Stimulated activated CD4-positive, alpha-beta T cell treated with anti-CD3 and anti-CD28 coated beads, Interleukin-2, amount 100 ng/mL, for 48 hours (primary cell): ENCODE measurements around the gene ONECUT3.

Experiments
- DNase-seq, 2 donors: peaks; one replicate each; pipeline ENCODE4 v3.0.0-alpha.2; 2020

Gene ONECUT3

DNA sequence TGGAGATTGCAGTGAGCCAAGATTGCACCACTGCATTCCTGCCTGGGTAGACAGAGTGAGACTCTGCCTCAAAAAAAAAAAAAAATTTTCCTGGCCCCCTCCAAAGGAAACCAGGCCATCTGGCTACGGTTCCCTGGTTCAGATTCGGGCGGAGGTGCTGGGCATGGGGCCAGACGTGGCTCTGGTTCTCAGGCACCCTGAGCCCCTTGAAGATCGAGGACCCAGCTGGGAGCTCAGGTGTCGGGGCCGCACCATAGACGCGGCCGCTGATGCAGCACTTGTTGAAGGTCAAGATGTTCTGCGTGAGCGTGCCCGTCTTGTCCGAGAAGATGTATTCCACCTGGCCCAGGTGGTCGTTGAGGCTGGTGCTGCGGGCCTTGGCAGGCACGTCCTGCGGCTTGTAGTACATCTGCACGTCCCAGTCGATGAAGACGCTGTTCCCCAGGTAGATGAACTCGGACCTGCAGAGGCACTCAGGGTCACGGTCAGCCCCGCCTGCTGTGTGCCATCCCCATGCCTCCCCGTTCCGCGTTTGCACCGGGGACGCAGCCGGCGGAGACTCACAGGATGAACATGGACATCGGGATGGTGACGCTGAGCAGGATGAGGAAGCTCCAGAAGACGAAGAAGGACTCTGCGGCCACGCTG, 46.5 kb downstream of the ONECUT3 start:
- DNase-seq = no peak

DNA sequence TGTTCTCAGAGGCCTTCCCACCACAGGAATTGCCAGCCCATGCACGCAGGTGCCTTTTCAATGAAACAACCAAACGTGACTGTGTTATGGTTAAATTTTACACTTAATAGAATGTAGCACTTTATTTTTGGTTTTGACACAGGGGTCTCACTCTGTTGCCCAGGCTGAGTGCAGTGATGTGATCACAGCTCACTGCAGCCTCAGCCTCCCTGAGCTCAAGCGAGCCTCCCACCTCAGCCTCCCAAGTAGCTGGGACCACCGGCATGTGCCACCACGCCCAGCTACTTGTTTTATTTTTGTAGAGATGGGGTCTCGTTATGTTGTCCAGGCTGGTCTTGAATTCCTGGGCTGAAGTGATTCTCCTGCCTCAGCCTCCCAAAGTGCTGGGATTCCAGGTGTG, 51.6 kb downstream of the ONECUT3 start:
- DNase-seq = no peak

DNA sequence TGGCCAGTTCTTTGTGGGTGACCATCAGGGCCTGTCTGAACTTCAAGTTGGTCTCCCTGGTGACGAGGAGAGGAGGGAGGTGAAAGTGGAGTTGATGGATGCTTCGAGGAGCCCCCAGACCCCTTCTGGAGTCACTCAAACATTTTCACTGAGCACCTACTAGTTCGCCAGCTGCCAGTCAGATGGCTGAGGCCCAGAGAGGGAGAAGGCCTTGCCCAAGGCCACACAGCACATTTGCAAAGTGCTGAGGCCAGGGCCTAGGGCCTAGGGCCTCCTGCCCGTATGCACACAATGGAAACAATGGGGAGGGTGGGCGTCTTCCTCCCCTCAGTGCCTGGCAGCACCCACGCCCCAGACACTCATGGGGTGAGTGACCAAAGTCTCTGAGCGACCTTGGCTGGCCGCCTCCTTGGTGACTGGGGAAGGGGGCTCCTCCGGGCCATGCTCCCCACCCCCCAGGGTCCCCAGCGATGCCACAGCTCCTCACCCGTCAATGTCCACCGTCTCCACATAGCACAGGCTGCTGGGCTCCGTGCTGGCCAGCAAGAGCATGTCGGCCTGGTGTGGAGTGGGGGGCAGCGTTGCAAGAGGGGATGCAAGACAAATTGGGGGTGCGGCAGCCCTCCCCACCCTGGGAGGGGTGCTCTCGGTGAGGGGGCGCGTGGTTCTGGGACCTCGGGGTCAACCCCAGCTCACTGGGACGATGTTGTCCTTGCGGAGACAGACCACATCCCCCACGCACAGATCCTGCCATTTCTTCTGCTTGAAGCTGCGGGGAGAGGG, 52.3 kb downstream of the ONECUT3 start:
- no peak for DNase-seq

DNA sequence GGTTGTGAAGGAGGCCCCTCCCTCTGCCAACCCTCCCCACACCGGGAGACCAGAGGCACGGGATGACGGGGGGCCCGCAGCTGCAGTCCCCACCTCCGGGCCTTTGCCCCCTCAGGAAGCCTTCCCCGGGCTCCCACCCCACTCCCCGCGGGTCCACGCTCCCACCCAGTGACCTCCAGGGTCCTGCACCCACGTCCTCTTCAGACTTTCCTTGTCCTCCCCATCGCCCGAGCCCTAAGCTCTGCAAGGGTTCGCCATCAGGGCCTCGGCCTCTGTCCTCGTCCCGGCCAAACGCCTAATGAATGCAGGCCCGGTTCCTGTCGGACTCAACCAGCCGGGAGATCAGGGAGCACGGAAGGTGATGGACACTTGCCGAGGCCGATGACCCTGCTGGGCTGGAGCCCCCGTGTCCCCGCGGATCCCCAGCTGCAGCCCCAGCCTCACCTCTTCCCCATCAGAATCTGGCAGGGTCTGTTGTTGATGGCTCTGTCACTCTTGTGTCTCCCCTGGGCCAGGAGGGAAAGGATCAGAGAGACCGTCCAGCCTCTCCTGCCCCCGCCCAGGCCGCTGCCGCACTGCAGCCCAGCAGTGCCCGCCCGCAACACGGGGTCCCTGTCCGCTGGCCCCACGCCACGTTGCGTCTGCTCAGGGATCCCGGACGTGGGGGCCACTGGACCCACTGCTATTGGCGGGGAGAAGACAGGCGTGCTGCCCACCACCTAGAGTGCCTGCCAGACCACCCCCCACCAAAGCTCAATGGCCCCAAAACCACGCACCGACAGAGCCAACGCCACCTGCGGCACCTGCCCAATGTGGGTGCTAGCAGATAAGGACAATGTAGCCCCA, 53.1 kb downstream of the ONECUT3 start:
- no peak for DNase-seq

DNA sequence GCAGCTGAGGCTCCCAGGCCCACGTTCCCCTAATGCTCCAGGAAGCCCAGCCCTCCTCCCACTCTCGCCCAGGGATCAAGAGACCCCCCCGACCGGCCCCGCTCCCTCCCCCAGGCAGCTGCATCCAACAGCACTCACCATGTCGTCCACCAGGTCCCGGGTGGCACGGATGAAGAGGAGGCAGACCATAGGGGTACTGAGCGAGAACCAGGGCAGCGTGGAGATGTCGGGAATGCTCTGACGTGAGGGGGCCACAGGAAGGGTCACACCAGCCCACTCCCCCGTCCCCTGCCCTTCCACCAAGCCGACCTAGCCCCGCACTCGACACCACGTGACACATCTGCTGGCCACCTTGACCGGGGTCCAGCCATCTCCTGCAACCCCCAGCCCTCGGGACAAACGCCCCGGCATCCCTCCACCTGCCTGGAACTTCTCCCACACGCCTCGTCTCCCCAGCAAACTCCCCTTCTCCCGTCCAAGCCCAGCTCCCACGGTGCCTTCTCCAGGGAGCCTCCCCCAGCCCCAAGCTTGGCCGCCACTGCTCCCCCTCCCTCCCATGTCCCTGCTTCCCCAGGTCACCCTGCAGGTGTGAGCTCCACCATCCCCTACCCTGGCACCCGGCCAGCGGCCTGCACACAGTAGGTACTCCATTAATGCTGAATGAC, 53.9 kb downstream of the ONECUT3 start:
- no peak for DNase-seq

DNA sequence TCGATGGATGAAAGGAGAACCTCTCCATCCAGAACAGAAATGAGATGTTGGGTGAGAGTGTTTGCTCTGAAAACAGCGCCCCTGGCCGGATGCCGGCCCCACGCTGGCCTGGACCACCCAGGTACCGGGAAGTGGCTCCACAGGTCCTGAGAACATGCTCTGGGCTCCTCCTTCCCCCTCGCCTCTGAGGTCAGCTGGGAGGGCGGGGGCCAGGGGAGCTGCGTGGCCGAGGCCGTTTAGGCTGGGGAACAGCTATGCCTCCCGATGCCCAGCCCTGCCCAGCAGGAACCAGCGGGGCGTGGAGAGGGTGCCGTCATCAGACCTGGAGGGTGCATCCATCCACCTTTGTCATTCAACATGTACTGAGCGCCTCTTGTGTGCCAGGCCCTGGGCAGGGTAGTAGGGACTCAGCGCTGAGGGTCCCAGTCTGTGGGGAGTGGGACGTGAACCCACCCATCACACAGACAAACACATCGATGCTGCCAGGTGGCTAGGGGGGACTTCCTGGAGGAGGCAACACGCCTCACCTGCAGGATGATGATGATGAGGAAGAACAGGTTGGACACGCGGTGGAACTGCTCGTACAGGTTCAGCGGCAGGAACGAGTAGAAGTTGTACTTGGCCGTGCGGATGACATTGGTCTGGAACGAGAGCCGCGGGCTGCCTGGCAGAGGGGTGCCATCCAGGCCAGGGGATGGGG, 54.5 kb downstream of the ONECUT3 start:
- DNase-seq = no peak

DNA sequence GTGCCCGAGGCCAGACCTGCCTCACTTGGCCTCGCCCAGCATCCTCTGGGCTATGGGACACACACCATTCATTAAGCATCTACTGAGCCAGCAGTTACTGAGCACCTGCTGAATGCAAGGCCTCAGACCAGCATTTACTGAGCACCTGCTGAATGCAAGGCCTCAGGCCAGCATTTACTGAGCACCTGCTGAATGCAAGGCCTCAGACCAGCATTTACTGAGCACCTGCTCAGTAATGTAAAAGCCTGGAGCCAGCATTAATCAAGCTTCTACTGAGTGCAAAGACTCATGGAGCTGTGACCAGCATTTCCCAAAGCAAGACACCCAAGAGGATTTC, 55.1 kb downstream of the ONECUT3 start:
- DNase-seq = no peak

DNA sequence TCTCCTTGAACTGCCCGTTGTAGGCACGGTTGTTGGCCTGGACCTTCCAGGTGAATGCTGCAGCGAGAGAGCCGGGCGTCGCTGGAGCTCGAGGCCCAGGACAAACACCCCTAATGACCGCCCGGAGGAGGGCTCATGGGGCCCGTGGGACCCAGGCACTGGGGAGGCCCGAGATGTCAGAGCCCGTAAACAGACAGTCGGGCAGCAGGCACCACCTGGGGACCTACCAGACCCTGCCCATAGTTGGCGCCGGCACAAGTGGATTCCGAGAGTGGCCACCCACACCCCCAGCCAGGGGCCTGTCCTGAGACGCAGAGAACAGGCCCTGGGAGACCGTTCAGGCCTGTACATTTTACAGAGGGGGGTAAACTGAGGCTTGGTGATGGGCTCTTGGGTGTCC, 56.4 kb downstream of the ONECUT3 start:
- DNase-seq = no peak

DNA sequence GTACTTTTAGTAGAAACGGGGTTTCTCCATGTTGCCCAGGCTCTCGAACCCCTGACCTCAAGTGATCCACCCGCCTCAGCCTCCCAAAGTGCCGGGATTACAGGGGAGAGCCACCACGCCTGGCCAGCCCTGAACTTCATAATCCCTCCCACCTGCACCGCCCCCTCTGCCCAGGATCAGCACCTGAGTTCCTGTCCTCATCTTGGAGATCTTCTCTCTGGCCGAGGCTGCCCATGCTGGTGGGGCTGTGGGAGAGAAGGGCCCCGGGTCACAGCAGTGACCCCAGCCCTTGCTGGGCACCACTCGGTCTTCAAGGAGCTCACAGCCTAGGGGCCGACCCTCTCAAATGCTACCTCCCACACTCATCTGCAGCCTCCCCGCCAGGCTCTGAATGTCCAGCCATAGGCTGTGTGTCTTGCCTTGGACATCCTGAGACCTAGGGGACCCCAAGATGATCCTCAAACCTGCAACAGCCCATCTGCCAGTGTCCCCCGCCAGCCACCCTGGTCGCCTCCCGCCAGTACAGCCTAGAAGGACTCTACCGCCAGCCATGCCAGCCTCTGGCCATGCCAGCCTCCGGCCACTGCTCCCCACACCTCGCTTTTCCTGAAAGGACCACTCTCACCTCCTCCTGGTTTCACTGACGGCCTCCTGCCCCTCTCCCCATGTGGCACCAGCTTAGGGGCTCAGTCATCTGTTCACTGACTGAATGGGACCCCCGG, 57.3 kb downstream of the ONECUT3 start:
- DNase-seq = no peak

DNA sequence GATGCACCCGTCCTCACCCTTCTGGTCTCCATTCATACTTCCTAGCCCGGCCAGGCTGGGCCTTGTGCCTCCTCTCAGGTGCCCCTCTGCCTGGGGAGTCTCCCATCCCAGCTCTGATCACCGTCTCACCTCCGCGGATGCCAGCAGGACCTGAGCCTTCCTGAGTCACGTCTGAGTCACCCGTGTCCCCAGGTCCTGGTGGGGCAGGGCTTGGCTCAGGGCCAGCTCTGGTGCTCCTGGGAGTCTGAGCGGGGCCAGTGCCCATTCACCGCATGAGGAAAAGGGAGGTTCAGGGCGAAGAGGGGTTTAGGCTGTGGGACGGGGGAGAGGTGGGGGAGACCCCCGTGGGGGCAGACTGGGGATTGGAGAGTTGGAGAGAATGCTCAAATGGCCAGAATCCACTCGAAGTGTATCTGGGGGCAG, 58.2 kb downstream of the ONECUT3 start:
- DNase-seq = peak; percentile 41 to 52

DNA sequence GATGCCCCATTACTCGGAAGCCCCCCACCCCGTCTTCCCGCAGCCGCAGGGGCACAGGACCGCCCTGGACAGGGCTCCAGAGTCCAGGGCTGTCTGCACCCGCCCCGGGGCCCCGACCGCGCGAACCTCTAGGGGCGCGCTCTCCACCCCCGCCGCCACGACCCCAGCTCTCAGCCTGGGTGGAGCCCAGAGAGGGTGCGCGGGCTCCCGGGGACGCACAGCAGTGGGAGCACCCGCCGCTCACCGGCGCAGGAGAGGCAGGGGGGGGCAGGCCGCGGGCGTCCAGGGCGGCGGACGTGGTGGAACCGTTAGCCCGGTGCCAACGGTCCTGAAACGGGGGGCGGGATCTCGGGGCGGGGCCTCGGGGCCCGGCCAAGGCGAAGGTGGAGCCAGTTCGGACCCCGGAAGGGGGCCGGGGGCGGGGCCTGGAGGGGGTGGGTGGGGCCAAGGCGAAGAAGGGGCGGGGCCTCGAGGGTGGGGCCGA, 58.7 kb downstream of the ONECUT3 start, which contains the start of gene ATP8B3:
Gene ATP8B3, minus strand, starts transcription at position 335 of the 484 bp plus-strand sequence. CDS start 540 bp downstream, outside the sequence.
- DNase-seq = no peak

DNA sequence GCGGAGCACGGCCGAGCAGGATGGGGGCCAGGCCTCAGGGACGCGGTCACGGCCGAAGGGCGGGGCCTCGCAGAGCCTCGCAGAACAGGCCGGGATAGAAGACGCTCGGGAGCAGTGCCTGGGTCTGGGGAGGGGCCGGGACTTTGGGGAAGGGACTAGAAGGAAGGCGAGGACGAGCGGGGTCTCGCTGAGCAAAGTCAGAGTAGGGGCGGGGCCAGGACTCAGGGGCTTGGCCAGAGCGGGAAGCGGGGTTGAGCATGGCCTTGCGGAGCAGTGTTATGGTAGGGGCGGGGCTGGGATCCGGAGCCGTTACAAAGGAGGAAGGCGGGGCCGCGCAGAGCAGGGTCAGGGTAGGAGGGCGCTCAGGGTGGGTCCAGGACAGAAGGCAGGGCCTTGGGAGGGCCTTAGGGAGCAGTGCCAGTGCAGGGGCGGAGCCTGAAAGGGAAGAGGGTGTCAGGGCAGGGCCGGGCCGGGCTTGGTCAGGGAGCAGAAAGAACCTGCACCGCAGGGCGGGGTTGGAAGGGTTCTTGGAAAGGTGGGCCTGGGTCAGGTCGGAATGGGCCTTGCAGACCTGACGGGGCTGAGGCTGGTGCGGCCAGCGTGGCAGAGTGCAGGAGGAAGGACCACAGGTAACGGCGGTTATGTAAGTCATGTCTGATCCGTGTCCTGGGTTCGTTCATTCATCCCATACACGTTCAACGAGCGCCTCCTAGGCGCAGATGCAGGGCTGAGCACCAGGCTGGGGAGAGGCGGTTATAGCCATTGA, 59.3 kb downstream of the ONECUT3 start:
- DNase-seq = peak; percentile 78 to 79

DNA sequence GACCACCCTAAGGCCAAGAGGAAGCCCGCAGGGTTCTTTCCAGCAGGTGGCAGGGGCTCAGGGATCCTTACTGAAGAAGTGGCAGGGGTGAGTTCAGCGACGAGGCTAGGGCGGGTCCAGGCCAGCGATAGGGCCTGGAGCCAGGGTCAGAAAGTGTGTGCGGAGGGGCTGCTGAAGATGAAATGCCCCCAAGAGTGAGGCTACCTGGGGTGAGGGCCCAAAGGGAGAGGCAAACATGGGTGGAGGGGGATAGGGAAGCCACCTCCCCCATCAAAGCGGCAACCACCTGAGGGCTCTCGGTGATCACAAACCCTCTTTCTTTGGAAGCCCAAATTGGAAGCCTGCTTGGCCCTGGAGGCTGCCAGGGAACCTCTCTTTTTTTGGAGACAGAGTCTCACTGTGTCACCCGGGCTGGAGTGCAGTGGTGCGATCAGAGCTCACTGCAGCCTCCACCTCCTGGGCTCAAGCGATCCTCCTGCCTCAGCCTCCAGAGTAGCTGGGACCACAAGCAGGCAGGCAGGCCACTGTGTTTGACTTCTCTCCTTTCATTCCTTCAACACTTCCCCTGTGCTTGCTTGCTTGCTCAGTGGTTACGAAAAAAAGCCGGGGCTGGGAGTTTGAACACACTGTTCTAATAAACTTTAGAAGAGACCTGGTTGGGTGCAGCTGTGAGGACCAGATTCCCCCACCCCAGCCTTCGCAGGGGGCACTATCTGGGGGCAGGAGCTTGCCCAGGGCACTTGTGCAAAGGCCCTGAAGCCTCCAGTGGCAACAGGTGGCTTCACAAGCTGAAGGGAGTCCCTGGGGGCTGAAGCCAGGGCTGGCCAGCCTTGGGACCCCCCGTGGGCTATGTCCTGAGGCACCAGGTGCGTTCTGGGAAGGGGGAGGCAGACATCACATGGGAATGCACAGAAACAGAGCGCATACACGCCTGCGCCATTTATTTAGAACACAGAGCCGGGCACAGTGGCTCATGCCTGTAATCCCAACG, 60.2 kb downstream of the ONECUT3 start:
- no peak for DNase-seq

DNA sequence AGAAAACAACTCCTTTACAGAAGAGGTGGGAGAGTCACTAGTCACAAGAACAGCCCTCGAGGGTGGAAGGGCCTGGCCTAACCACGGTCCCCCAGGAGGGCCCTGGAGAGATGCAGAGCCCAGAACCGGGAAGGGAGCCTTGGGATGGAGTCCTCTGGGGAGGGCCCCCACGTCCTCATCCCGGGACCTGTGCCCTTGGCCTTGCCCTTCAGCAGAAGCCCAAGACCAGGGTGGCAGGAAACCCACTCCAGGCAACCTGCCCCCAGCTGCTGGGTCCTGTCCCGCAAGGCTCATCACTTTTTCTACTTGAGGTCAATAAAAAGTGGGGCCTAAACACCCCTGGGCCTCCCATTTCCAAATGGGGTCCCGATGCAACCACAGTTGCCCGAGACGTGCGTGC, 61.1 kb downstream of the ONECUT3 start:
- no peak for DNase-seq

DNA sequence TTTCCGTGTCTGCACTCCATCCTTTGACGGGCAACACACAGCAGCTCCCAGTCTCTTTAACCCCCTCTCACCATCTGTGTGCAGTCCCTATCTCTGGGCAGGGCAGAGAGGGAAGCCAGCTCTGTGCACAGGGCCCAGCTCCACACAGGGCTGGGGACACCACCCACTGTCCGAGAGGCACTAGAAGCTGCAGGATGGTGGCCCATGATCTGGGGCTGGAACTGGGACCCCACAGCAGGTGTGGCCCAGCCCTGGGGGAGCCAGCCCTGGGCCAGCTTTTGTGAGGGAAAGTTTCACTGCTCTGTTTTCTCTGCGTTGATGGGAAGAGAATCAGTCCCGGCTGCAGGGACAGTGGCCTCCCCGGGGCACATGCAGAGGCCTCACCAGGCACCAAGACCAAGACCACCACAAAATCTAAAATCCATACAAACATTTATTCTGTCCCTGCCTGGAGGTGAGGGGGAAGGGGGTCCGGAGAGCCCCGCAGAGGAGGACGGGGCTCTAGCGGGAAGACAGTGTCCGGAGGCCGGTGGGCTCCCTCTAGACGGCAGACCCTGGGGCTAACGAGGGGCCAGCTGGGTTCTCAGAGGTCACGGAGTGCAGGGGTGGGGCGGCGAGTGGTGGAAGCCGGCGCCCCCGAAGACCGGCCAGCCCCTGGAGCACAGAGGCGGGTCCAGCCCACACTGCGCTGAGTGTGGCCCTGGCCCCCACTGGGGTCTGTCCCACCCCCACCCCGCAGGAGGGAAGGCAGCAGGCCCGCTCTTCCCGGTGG, 61.7 kb downstream of the ONECUT3 start:
- DNase-seq = no peak

DNA sequence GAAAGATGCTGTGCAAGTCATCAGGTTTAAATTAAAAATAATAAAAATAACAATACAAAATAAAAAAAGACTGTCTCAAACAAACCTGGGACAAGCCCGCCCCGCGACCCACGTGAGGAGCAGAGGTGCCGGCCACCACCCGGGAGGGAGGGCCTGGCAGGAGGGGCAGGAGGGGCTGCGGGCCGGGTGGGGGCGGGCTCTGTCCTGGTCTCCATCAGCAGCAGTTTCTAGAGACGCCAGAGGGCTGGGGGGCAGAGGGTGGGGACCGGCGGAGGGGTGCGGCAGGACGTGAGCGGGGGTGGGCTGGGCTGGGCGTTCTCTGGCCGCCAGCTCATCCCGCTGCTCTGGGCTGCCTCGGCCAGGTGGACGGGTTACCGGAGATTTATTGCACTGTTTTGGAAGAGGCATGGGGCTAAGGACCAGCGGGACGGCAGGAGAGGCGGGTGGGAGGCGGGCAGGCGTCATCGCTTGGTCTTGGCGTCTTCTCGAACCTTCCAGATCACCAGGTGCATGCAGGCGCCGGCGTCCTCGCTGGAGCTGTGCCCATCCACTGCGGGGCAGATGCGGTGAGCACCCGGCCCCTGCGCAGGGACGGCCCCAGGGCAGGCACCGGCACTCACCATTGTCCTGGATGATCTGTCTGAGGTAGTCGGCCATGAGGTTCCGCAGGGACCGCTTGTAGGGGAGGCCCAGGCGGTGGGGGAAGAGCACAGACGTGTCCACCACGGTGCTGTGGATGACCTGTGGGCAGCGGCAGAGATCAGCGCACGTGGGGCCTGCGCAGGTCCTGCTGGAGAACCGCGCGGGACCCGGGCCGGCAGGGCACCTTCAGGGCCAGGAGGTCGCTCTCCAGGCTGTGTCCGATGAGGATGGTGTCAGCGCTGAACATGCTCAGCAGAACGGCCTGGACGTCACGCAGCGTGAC, 62.6 kb downstream of the ONECUT3 start:
- no peak for DNase-seq

DNA sequence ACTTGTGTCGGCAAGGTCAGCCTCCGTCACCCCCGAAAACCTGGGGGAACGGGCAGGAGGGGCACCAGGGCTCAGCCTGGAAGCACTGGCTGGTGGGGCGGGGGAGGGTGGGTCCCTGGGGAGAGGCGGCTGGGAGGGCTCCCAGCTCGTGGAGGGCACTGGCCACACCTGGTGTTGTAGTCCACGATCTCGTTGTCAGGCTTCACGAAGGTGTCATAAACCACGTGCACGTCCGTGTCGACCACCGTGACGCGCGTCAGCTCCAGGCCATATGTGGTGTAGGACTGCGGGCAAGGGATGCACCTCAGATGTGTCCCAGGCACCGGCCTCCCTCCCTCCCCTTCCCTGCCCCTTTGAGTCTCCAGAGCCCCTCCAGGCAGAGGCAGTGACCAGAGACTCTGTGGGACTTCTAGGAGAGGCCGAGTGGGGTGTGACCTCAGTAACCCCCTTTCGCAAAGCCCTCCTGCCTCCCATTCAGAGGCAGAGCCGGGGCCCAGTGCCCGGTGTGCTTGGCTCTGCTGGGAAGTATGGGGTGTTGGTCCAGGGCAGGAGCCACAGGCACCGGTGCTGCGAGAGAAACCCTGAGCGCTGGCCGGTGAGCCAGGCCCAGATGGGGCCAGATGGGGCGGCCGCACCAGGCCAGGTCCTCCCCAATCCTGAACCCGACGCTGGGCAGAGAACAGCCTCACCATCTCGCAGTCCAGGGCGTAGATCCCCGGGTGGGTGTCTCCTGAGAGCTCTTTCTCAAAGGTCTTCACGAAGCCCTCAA, 63.4 kb downstream of the ONECUT3 start:
- no peak for DNase-seq
